ENCODE data around the gene MAGT1. TPM values are rescaled to one million over a fixed set of nuclear protein-coding genes. Genes with fewer than 3 reads are reported as not detected.

MAGT1 gene
- total RNA-seq: 156 and 244 TPM in 2 replicates

GRCh38 chrX:77894921-77895886 lies at the start of gene MAGT1:
TSS of gene MAGT1 (minus strand) at chrX:77895435. CDS start at chrX:77895410, 25 bp downstream.

DNA sequence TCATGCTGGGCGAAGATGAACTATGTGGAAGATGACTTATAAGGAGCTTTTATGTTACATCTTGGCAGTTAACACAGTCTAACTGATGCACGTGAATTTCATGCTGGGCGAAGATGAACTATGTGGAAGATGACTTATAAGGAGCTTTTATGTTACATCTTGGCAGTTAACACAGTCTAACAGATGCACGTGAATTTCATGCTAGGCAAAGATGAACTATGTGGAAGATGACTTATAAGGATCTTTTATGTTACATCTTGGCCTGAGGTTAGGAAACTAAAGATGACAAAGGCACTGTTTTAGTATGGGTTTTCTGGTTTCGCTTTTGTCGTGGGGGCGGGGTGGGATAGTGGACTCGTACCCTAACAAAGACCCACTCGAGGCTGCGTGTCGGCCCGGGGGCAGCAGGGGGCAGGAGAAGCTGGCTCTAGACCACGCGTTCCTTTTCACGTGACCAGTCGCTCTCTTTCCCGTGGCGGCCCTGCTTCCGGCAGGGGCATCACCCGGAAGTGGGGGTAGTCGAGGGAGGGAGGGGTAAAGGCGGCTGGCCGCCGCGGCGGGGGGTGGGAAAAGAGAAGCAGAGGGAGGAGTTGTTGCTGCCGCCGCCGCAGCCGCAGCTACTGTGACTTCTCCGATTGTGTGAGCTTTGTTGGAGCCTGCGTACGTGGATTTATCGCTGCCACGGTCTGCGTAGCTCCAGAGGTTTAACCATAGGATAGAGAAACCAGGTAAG lies 15.0 kb upstream of the MAGT1 start, which contains the start of gene ATP7A:
Gene ATP7A, plus strand, starts transcription at position 586 of the 733 bp plus-strand sequence. CDS start 60,949 bp downstream, outside the sequence.

GRCh38 chrX:77899081-77899828 lies 4.0 kb upstream of the MAGT1 start, which contains the start of gene COX7B:
TSS of gene COX7B (plus strand) at chrX:77899468. CDS start at chrX:77899554, 86 bp downstream.

GRCh38 chrX:77785486-77786364 lies 109.5 kb downstream of the MAGT1 start, which contains the start of gene ATRX:
TSS of gene ATRX (minus strand) at chrX:77786216. CDS start at chrX:77786001, 215 bp downstream.

Other genes starting within 250 kb of the MAGT1 start
- gene ATRX, start 109.2 kb downstream of the MAGT1 start, total RNA-seq: 50.3 and 114 TPM in 2 replicates
- gene COX7B, start 4.0 kb upstream of the MAGT1 start, total RNA-seq: 347 and 367 TPM in 2 replicates
- 5.7 and 15.4 TPM in 2 replicates for gene ATP7A, start 15.3 kb upstream of the MAGT1 start, total RNA-seq
- gene PGAM4, start 74.2 kb upstream of the MAGT1 start, total RNA-seq: not detected in 2 replicates
- gene PGK1, start 208.8 kb upstream of the MAGT1 start, total RNA-seq: 178 and 261 TPM in 2 replicates
- gene TAF9B, start 244.2 kb upstream of the MAGT1 start, total RNA-seq: 15.5 and 19.1 TPM in 2 replicates